Choroid plexus epithelial cell (primary cell): Measurements from ENCODE around the gene CCDC82.

ENCODE experiments used
- DNase-seq: peaks from one replicate; pipeline ENCODE4 v3.0.0-alpha.2; 2010; ENCODE audit warnings: low read depth
- H3K4me3 ChIP-seq: 2 replicates; pipeline ENCODE4 v1.5.1; 2011; ENCODE audit warnings: low read depth, mild to moderate bottlenecking, control low read depth, low read length, moderate library complexity
- CTCF ChIP-seq: conservative IDR thresholded peaks from 2 replicates; pipeline ENCODE4 v1.5.1; 2011; ENCODE audit warnings: low read depth, mild to moderate bottlenecking, control low read depth, inconsistent platforms, low read length, moderate library complexity

The CCDC82 gene

GRCh38 chr11:96337541-96338431, 51.9 kb downstream of the CCDC82 start:
- TF ChIP-seq CTCF, result no peak
- DNase-seq, result peak; percentile 75
- H3K4me3 ChIP-seq, result peak overlapping the region; percentile 83

- DNase-seq, result no peak
- no peak for TF ChIP-seq CTCF
- no peak overlapping the region for H3K4me3 ChIP-seq
Measured at GRCh38 chr11:96335388-96335787, 54.3 kb downstream of the CCDC82 start.

GRCh38 chr11:96334219-96334618, 55.5 kb downstream of the CCDC82 start:
- H3K4me3 ChIP-seq, result no peak overlapping the region
- no peak for TF ChIP-seq CTCF
- no peak for DNase-seq

GRCh38 chr11:96333191-96333719, 56.5 kb downstream of the CCDC82 start:
- DNase-seq, result no peak
- H3K4me3 ChIP-seq, result no peak overlapping the region
- no peak for TF ChIP-seq CTCF

- H3K4me3 ChIP-seq, result no peak overlapping the region
Measured at GRCh38 chr11:96332126-96332771, 57.5 kb downstream of the CCDC82 start.

GRCh38 chr11:96331699-96332116, 58.0 kb downstream of the CCDC82 start:
- no peak for TF ChIP-seq CTCF
- DNase-seq, result no peak
- H3K4me3 ChIP-seq, result no peak overlapping the region

More at GRCh38 chr11:96332126-96332771, 57.5 kb downstream of the CCDC82 start:
- TF ChIP-seq CTCF, result no peak
- no peak for DNase-seq
